ENCODE results near the gene NCOA3.

Gene NCOA3

GRCh38 chr20:47664744-47665143, 163.1 kb downstream of the NCOA3 start:
- H3K4me3 ChIP-seq: no peak overlapping the region
- TF ChIP-seq CTCF (IDR thresholded peaks at IDR 0.05): no peak
- no peak overlapping the region for H3K27ac ChIP-seq
- DNase-seq (ENCODE audit: low spot score): no peak

DNA sequence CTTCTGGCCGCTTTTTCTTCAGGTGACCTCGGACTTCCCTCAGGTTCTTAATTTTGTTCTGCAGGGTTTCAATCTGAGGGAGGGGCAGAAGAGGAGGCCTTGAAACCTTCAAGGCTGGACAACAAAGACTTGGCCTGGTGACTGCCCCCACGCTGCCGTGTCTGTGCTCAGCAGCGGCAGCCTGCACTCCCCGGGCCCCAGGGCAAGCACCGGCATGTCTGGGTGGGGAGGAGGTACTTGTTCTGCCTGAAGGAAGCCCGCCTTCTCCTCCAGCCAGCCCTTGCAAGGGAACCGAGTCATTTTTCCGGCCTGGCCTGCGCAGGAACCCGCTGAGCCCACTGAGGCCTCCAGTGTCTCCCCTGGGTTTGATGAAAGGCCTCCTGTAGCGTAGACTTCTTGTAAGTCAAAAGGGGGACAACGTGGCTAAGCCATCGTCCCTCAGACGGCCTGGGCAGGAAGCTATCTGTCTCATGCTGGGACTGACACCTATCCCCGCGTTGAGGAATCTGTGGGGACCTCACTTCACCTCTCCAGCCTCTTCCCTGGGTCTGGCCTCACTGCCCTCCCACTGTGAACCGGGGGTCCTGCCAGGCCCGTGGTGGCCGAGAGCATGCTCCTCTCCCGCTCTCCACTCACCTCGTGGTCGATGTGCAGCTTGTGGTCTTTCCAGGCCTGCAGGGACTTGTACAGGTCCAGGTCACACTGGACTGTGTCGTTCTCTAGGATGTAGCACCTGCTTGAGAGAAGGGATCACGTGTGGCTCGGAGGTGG, 163.7 kb downstream of the NCOA3 start:
- no peak for DNase-seq (ENCODE audit: low spot score)
- H3K27ac ChIP-seq: no peak overlapping the region
- no peak overlapping the region for H3K4me3 ChIP-seq
- TF ChIP-seq CTCF (IDR thresholded peaks at IDR 0.05): no peak

GRCh38 chr20:47666304-47666703, 164.6 kb downstream of the NCOA3 start:
- H3K27ac ChIP-seq: no peak overlapping the region
- no peak for TF ChIP-seq CTCF (IDR thresholded peaks at IDR 0.05)
- H3K4me3 ChIP-seq: no peak overlapping the region
- no peak for DNase-seq (ENCODE audit: low spot score)

GRCh38 chr20:47667086-47667485, 165.4 kb downstream of the NCOA3 start:
- DNase-seq (ENCODE audit: low spot score): no peak
- H3K27ac ChIP-seq: no peak overlapping the region
- TF ChIP-seq CTCF (IDR thresholded peaks at IDR 0.05): no peak
- no peak overlapping the region for H3K4me3 ChIP-seq

DNA sequence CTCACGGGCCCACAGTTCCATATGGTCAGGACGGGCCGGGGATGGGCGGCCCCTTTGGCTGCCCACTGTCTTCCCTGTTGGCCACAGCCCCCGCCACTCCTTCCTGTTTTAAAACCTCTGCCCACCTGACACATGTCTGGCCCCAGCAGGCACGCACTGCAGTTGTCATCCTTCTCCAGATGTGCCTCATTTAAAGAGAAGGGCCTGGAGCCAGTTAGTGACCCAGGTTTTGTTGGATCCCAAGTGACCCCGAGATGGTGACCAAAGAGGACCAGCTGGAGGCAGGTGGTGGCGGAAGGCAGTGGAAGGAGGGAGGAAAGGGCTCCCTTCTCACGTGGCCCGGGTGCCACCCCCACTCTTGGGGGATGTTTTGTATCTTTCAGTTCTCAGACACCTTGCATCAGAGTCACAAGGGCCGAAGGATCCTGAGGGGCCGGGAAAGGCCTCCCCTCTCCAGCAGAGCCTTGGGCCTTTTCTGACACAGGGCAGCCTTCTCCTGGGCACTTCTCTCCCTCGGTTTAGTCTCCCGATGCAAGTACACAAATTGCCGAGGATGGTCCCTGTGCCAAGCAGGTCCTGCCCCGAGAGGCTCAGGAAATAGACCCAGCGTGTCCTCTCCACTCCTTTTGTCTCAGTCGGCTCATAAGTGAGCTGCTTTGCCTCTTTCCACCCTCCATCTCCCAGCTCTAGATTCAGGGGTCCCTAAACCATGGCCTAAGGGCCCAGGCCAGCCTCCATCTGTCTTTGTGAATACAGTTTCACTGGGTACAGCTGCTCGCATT, 166.0 kb downstream of the NCOA3 start:
- DNase-seq (ENCODE audit: low spot score): no peak
- no peak for TF ChIP-seq CTCF (IDR thresholded peaks at IDR 0.05)
- H3K4me3 ChIP-seq: no peak overlapping the region
- no peak overlapping the region for H3K27ac ChIP-seq

DNA sequence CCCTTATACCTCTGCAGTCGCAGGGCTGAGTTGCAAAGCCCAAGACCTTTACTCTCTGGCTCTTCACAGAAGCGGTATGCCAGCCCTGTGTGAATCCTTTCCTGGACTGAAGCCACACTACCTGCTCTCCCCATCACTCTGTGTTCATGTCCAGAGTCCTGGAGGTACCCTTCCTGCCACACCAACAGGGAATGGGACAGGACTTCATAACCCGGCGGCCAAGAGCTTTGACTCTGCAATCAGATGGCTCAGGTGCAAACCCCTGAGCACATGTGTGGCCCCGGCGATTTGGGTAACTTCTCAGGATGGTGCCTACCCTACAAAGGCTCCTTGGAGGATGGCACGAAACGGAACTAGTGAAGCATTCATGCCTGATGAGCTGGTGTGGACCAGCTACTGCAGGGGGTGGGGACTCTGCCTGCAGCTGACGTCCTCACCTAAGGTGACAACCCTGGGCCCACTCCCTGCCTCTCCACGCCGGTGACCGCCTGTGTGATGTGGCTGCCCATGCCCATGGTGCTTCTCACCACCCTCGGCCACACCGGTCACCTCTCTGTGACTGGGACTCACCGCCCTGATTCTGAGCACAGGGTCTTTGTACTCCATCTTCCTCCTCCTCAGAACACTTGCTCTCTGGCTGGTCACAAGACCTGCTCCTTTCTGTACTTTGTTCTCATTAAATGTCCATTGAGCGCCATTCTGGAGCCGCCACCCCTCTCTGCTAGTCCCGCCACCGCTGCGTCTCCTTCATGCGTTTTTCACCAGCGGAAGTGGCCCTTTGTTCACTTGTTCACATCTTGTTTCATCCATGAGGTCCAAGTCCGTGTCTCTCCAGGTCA, 166.8 kb downstream of the NCOA3 start:
- H3K4me3 ChIP-seq: no peak overlapping the region
- H3K27ac ChIP-seq: no peak overlapping the region
- TF ChIP-seq CTCF (IDR thresholded peaks at IDR 0.05): no peak
- DNase-seq (ENCODE audit: low spot score): no peak
